Esophagus squamous epithelium (tissue), 4 donors: ENCODE data around the gene CTCFL.

Experiments
- POLR2A ChIP-seq, 4 donors: fragments of 450-650 bp; IDR thresholded peaks; one replicate each; pipeline ENCODE4 v1.6.1; 2017; ENCODE audit warnings: antibody characterized with exemption in 4 of 4, mild to moderate bottlenecking in 4 of 4, moderate library complexity in 3 of 4
- TF ChIP-seq, protein P1 (sequence below), 6 experiments: fragments of 450-650 bp in 4 of 6; fragments of 200-600 bp in 2 of 6; sonication (generic) in 2 of 6; IDR thresholded peaks; one replicate each; pipeline ENCODE4 v1.5.1; 2016 to 2019; ENCODE audit warnings: antibody characterized with exemption in 6 of 6, mild to moderate bottlenecking in 4 of 6, moderate library complexity in 4 of 6

DNA sequence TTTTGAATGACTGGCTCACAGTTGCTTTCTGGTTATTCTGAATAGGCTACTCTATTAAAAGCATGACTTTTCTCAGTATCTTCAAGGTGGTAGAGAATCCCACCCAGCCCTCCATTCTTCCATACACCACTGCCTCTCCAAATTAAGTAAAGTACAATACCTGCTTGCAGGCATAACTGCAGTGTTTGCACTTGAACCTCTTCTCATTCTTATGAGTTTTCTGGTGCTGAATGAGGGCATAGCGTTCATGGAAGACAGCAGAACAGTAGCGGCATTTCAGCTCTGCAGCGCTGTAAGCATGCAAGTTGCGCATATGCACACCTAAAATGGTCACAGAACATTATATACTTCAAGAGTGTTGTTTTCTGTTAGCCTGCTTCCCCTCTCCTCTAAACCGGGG is 12.5 kb downstream of the CTCFL start:
- TF ChIP-seq, protein P1, sequence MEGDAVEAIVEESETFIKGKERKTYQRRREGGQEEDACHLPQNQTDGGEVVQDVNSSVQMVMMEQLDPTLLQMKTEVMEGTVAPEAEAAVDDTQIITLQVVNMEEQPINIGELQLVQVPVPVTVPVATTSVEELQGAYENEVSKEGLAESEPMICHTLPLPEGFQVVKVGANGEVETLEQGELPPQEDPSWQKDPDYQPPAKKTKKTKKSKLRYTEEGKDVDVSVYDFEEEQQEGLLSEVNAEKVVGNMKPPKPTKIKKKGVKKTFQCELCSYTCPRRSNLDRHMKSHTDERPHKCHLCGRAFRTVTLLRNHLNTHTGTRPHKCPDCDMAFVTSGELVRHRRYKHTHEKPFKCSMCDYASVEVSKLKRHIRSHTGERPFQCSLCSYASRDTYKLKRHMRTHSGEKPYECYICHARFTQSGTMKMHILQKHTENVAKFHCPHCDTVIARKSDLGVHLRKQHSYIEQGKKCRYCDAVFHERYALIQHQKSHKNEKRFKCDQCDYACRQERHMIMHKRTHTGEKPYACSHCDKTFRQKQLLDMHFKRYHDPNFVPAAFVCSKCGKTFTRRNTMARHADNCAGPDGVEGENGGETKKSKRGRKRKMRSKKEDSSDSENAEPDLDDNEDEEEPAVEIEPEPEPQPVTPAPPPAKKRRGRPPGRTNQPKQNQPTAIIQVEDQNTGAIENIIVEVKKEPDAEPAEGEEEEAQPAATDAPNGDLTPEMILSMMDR (IDR thresholded peaks at IDR 0.05): no peak
- no peak for TF ChIP-seq POLR2A (IDR thresholded peaks at IDR 0.05)
